IPS-NIHi11 (cell line): ENCODE results near the gene MAP10.

Source experiments
- DNase-seq: peaks from one replicate; pipeline ENCODE4 v3.0.0; 2012; ENCODE audit warnings: mixed read lengths, low spot score

Gene MAP10

GRCh38 chr1:232797856-232798510 is 7.2 kb upstream of the MAP10 start:
- DNase-seq: no peak

GRCh38 chr1:232798920-232799319 is 6.3 kb upstream of the MAP10 start:
- no peak for DNase-seq

DNA sequence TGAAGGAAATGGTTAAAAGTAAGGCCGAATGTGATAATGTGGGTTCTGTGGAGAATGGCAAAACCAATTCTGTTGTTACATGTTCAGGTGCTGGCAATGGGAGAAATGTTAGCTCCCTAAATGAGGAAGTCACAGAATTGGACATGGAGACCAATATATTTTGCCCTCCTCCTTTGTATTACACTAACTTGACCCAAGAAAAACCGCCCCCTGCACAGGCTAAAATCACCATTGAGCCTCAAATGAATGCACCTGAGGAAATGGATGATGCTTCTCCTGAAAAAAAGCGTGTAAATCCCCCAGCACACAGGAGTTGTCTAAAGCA is 932 bp downstream of the MAP10 start:
- no peak for DNase-seq

GRCh38 chr1:232810856-232811255 is 5.6 kb downstream of the MAP10 start:
- DNase-seq: no peak

DNA sequence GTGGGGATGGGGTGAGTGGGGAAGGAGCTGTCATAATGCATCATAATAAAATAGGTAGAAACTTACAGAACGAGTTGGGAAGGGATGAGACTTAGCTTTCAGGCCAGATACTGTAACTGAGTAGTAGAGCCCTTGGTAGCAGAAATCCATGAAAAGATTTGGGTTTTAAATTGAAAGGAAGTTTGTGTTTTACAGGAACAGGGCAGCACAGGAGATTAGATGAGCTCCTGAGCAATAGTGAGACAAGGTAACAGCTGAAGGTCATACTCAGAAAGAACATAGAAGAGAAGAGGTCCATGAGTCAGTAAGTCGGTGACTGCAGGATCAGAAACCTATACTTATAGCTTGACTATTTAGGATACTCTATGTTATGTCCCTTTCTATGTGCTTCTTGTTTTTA is 7.3 kb downstream of the MAP10 start:
- DNase-seq: no peak

DNA sequence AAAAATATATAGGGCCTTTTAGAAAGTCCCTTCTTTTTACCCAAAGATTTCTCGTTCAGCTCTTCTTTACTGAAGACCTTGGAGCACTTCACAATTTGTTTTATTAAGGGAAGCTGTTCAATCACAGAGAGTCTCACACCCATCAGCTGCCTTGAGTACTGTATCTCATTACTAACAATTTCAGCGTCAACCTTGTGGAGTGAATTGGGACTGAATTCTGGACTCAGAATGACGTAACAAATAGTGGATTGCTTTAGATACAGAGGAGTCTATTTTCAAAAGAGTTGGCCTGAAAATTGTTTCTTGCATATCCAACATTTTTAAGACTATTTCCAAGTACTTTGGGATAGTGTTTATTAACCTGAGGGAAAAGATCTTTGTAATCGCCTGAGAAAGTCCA is 7.9 kb downstream of the MAP10 start:
- no peak for DNase-seq

DNA sequence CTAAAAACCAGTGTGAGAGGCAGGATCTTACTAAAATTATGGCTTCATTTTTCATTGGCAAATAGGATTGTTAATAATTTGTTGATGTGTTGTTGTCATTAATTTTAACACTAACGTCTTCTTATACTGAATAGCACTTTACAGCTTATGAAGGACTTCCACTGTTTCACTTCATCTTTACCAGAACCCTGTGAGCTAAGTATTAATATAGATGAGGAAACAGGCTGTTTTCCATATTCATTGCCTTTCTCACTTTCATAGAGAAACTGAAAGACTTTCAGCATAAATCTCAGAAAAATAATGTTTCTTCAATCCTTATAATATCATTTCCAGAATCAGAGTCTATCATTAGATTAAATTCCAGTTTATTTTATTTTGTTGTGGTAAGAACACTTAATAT is 8.5 kb downstream of the MAP10 start:
- no peak for DNase-seq

DNA sequence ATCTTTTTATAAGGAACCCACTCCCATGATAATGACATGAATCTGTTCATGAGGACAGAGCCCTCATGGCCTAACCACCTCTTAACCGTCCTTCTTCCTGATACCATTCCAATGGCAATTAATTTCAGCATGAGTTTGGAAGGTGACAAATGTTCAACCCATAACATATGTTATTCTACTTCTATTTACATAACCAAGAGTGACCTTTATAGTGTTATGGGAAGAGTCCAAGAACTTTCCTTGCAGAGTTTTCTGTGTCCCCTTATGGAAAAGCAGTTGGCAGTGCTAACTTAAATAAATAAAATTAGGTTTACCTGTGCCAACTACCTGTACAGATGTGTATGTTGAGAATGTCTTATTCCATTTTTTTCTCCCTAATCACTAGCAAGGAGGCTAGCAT is 11.1 kb downstream of the MAP10 start:
- DNase-seq: no peak

DNA sequence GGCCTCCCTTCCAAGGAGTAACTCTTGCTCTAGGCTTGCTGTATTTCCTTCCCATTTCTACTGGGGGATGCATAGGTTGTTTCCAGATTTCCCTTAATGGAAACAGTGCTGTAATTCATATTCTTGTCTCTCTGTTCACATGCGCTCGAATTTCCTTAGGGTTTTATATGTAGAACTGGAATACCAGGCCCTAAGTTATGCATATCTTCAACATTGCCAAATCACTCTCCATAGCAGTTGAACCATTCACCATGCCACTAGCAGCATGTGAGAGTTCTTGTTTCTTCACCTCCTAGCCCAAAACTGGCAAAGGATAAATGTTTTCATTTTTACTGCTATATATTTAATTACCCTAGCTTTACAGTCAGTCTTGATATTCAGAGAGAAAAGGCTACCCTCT is 12.8 kb downstream of the MAP10 start:
- DNase-seq: no peak

DNA sequence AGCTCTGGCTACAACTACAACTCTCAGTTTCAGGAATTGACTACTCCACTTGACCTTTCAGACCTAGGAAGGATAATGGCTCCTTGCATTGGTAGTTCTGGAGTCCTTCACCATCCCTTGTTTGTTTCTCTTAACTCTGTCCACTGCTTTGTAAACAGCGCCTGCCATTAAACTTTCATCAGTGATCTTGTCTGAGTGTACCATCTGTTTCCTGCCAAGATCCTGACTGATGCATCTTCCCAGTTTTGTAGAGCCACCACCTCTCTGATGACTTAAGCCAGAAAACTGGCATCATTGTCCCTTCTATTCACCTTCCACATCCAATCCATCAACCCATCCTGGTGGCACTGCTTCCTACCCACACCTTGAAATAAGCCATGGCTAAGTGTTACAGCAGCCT is 15.2 kb downstream of the MAP10 start:
- DNase-seq: no peak

DNA sequence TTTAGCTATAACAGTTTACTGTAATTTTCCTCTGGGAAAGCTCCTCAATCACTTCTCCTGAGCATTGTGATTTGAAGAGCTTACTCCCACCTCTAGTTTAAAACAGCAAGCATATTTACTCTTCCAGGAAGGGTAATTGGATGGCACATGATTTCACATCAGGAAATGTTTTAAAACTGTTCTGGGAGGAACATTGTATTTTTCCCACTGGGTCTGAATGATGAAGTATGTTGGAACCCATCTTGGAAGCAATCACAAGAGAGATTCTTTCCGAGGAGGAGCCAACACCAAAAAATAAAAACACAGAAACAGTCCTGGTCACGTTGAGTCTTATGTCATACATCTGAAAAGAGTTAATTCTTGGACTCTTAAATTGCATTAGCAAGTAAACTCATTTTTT is 17.3 kb downstream of the MAP10 start:
- no peak for DNase-seq

- no peak for DNase-seq
Measured at GRCh38 chr1:232826318-232826717, 21.1 kb downstream of the MAP10 start.

GRCh38 chr1:232830661-232831060 is 25.4 kb downstream of the MAP10 start:
- no peak for DNase-seq

DNA sequence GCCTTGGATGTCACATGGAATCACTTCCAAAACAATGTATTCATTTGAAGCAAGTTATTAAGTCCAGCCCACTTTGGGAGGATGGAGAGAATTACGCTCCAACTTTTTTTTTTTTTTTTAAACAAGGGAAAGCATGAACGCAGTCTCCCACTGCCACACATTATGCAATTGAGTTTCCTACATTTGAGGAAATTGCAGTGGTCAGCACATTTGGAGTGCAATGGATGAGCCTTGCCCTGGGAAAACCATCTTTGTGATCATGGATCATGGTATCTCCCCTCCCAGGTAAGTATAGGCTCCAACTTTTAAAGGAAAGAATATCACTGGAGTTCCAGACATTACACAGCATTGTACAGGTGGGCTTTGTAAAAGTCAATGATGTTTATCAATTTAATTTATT is 26.7 kb downstream of the MAP10 start:
- no peak for DNase-seq

DNA sequence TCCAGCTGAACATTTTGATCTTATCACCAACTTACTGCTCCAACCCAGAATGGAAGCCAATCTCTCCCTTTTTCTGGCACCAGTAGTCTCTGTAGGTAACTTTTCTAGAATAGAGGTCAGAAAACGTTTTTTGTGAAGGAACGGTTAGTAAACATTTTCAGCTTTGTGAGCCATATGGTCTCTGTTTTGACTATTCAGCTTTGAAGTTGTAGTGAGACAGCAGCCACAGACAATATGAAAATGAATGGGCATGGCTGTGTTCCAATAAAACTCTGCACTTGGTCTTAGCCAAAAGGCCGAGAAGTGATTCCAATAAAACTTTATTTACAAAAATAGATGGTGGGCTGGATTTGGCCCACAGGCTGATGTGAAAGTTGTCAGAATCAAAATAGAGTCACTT is 28.9 kb downstream of the MAP10 start:
- no peak for DNase-seq

DNA sequence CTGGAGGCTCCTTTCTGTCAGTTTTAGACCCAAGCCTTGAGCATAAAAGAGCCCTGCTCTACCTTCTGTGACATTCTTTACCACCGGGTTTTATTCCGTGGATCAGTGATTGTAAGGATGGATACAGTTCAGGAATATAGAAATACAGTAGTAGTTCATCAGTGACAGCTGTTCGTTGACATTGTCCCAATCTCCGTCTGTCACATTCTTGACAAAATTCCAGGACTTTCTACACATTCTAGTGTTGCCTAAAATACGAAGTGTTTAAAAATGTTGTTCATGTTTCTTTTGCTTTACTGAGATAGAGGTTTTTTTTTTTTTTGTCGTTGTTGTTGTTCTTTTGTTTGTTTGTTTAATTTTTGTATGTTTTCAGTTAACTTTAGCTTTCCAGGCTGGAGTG is 29.9 kb downstream of the MAP10 start:
- DNase-seq: no peak

DNA sequence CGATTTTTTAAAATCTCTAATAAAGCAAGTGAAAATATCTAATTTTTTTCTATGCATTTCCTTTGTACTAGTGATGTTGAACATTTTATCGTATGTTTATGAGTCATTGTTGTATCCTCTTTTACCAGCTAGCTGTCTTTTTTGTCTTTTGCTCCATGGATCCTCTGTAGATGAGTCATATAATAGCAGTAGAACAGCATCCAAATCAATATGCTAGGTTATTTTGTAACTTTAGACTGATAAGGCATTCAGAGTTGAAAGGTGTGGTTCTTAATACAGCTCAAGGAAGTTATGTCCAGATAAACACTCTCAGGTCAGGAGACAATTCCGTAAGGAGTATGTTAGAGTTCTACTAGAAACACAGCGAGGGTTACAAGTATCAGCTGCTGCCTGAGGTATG is 31.9 kb downstream of the MAP10 start:
- DNase-seq: no peak

DNA sequence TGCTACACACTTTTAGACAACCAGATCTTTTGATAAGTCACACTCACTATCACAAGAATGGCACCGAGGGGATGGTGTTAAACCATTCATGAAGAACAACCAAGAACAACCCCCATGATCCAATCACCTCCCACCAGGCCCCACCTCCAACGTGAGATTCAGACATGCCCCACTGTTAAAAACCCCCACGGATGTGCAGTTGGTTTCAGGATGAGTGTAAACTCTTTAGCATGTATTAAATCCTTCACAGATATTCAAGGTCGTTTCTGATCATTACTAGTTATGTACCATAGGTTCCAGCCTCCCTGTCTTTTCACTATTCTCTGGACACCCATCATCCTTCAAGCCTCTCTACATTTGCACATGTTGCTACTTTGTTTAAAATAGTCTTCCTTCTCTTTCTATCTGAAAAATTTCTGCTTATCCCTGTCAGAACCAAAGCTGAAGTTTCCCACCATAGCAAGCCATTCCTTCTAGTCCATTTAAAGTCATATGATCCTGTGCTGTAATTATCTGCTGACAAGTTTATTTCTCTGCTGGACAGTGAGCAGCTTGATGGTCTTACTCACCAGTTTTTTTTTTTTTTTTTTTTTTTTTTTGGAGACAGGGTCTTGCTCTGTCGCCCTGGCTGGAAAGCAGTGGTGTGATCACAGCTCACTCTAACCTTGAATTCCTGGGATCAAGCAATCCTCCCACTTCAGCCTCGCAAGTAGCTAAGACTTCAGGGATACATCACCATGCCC is 36.8 kb downstream of the MAP10 start:
- no peak for DNase-seq

GRCh38 chr1:232844791-232845190 is 39.6 kb downstream of the MAP10 start:
- no peak for DNase-seq

GRCh38 chr1:232845406-232845955 is 40.3 kb downstream of the MAP10 start:
- no peak for DNase-seq

GRCh38 chr1:232851532-232851931 is 46.3 kb downstream of the MAP10 start:
- no peak for DNase-seq

GRCh38 chr1:232853994-232854797 is 49.0 kb downstream of the MAP10 start:
- no peak for DNase-seq

GRCh38 chr1:232854798-232855159 is 49.6 kb downstream of the MAP10 start:
- no peak for DNase-seq
